Stomach (tissue), 9 donors: ENCODE data around the gene SNCB. TPM values are rescaled to one million over a fixed set of nuclear protein-coding genes. Genes with fewer than 3 reads are reported as not detected.
"Not testable (repeated sequence)": the region's sequence is repeated elsewhere in the genome, so short reads cannot be mapped to it uniquely, and the experiment has no call there.

Experiments
- DNase-seq, 2 donors: peaks; one replicate each; pipeline versions ENCODE4 v3.0.0 to v3.0.0-alpha.2; 2013 to 2019
- H3K27ac ChIP-seq, 5 donors: fragments of 200-600 bp in 4 of 5; sonication (generic) in 4 of 5; one replicate each; pipeline ENCODE4 v1.5.1; 2013 to 2019; ENCODE audit warnings: mild to moderate bottlenecking in 1 of 5, moderate library complexity in 1 of 5
- H3K27me3 ChIP-seq, 3 donors: fragments of 200-600 bp; sonication (generic); one replicate each; pipeline ENCODE4 v1.5.1; 2017 to 2019; ENCODE audit warnings: mixed run types in 1 of 3
- H3K36me3 ChIP-seq, 4 donors: fragments of 200-600 bp; sonication (generic); 1 replicate in 3 of 4; 2 replicates in 1 of 4; pipeline ENCODE4 v1.5.1; 2016 to 2019
- H3K4me1 ChIP-seq, 4 donors: fragments of 200-600 bp; sonication (generic); one replicate each; pipeline ENCODE4 v1.5.1; 2016 to 2019
- H3K4me3 ChIP-seq, 4 donors: fragments of 200-600 bp; sonication (generic) in 3 of 4; one replicate each; pipeline ENCODE4 v1.5.1; 2016 to 2019; ENCODE audit warnings: mild to moderate bottlenecking in 1 of 4
- H3K9me3 ChIP-seq, 4 donors: fragments of 200-600 bp; sonication (generic); one replicate each; pipeline ENCODE4 v1.5.1; 2016 to 2019
- EP300 ChIP-seq: sonication (generic); formaldehyde crosslinking; IDR thresholded peaks from one replicate; pipeline ENCODE4 v1.6.1; 2017; ENCODE audit warnings: antibody characterized with exemption
- POLR2A ChIP-seq, 4 donors: fragments of 450-650 bp; IDR thresholded peaks; one replicate each; pipeline ENCODE4 v1.6.1; 2016; ENCODE audit warnings: antibody characterized with exemption in 4 of 4, control low read depth in 2 of 4, mild to moderate bottlenecking in 1 of 4, moderate library complexity in 1 of 4
- POLR2AphosphoS5 ChIP-seq, 3 donors: sonication (generic); formaldehyde crosslinking; IDR thresholded peaks; one replicate each; pipeline ENCODE4 v1.6.1; 2016; ENCODE audit warnings: antibody characterized with exemption in 3 of 3
- WGBS, 5 donors: extraction: QIAGEN DNeasy Blood & Tissue Kit in 3 of 5; methylation state at CpG; one replicate each; pipeline versions ENCODE4 v1.1.5 to v1.1.7; 2013 to 2018; 5-methylcytosine and 5-hydroxymethylcytosine counted together
- intact Hi-C: fragments of 100-400 bp; cut with DNase I; formaldehyde crosslinking; loops from one replicate; pipeline ENCODE4 v1.15.1; 2023; ENCODE audit warnings: low total_unique reads
- polyA plus RNA-seq, 3 donors: library from polyadenylated mRNA; stranded (reverse); fragments of 200-250 nt; gene quantifications; one replicate each; pipeline ENCODE4 v1.2.3, GENCODE V29; 2013
- total RNA-seq, 5 donors: library from RNA; depleted of rRNA; stranded (reverse); fragments of >200 nt; gene quantifications; one replicate each; pipeline versions ENCODE4 v1.1.0 to v1.2.3, GENCODE V29; 2014 to 2016
- TF ChIP-seq, protein P1 (sequence below), 7 experiments: fragments of 450-650 bp in 4 of 7; fragments of 200-600 bp in 3 of 7; sonication (generic) in 3 of 7; IDR thresholded peaks; one replicate each; pipeline ENCODE4 v1.5.1; 2016 to 2019; ENCODE audit warnings: antibody characterized with exemption in 7 of 7, control low read depth in 2 of 7, mild to moderate bottlenecking in 1 of 7
- donor health status: healthy with polysubstance abuse.
- donor health status: Bipolar disorder and iron deficiency.
- donor health status: healthy.

Gene SNCB
- total and polyA plus RNA-seq, 8 donors, result not detected

DNA sequence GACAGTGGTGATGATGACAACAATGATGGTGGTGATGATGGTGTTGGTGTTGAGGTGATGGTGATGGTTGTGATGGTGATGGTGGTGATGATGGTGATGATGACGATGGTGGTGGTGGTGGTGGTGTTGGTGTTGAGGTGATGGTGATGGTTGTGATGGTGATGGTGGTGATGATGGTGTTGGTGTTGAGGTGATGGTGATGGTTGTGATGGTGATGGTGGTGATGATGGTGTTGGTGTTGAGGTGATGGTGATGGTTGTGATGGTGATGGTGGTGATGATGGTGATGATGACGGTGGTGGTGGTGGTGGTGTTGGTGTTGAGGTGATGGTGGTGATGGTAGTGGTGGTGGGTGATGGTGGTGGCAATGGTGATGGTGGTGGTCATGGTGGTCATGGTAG lies 38.7 kb downstream of the SNCB start:
- H3K27me3 ChIP-seq, result peaks cover 0 to 35% (median 13%) of the 10 kb centered on the region in 3 donors
- DNase-seq, H3K9me3 ChIP-seq, H3K36me3 ChIP-seq, H3K4me3 ChIP-seq, H3K4me1 ChIP-seq, H3K27ac ChIP-seq, intact Hi-C loops: not testable (repeated sequence)
- TF ChIP-seq POLR2A (IDR thresholded peaks at IDR 0.05), result peak in 1 of 4 donors; percentile 48
- 16 to 70% (median 57%) methylated on average over 1 to 2 of the region's 2 CpGs for WGBS, 5 donors

DNA sequence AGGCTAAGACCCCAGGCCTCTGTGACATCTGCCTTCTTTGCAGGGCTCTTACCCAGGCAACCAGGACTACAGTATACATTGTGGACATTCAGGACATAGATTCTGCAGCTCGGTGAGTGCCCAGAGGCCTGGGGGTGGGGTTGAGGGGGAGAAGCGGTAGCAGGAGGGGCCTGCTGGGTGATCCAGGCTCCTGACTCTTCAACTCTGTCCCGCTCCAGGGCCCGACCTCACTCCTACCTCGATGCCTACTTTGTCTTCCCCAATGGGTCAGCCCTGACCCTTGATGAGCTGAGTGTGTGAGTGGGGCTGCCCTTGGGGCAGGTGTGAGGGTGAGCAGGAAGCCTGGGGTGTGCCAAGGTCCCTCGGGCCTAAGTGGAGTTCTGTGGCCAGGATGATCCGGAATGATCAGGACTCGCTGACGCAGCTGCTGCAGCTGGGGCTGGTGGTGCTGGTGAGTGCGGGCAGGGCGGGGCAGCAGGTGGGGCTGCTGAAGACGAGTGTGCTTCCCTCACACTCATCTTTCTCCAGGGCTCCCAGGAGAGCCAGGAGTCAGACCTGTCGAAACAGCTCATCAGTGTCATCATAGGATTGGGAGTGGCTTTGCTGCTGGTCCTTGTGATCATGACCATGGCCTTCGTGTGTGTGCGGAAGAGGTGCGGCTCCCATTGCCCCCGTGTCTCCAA lies 40.2 kb downstream of the SNCB start:
- intact Hi-C loops, result no loop called here
- Histone ChIP-seq H3K27ac (no peak overlapping the region), H3K4me1 (no peaks in the 10 kb centered on the region), H3K27me3 (peaks cover 0 to 20% (median 0%) of the 10 kb centered on the region in 3 donors), H3K9me3 (peaks cover 5 to 13% (median 8%) of the 10 kb centered on the region in 4 donors), H3K36me3 (no peaks in the 10 kb centered on the region), H3K4me3 (no peak overlapping the region)
- TF ChIP-seq EP300 (no peak), POLR2A (IDR thresholded peaks at IDR 0.05) (no peak), POLR2AphosphoS5 (IDR thresholded peaks at IDR 0.05) (no peak)
- TF ChIP-seq, protein P1, sequence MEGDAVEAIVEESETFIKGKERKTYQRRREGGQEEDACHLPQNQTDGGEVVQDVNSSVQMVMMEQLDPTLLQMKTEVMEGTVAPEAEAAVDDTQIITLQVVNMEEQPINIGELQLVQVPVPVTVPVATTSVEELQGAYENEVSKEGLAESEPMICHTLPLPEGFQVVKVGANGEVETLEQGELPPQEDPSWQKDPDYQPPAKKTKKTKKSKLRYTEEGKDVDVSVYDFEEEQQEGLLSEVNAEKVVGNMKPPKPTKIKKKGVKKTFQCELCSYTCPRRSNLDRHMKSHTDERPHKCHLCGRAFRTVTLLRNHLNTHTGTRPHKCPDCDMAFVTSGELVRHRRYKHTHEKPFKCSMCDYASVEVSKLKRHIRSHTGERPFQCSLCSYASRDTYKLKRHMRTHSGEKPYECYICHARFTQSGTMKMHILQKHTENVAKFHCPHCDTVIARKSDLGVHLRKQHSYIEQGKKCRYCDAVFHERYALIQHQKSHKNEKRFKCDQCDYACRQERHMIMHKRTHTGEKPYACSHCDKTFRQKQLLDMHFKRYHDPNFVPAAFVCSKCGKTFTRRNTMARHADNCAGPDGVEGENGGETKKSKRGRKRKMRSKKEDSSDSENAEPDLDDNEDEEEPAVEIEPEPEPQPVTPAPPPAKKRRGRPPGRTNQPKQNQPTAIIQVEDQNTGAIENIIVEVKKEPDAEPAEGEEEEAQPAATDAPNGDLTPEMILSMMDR (IDR thresholded peaks at IDR 0.05), result no peak
- no peak for DNase-seq
- 81 to 86% (median 85%) methylated on average over 11 to 17 of the region's 17 CpGs for WGBS, 5 donors

DNA sequence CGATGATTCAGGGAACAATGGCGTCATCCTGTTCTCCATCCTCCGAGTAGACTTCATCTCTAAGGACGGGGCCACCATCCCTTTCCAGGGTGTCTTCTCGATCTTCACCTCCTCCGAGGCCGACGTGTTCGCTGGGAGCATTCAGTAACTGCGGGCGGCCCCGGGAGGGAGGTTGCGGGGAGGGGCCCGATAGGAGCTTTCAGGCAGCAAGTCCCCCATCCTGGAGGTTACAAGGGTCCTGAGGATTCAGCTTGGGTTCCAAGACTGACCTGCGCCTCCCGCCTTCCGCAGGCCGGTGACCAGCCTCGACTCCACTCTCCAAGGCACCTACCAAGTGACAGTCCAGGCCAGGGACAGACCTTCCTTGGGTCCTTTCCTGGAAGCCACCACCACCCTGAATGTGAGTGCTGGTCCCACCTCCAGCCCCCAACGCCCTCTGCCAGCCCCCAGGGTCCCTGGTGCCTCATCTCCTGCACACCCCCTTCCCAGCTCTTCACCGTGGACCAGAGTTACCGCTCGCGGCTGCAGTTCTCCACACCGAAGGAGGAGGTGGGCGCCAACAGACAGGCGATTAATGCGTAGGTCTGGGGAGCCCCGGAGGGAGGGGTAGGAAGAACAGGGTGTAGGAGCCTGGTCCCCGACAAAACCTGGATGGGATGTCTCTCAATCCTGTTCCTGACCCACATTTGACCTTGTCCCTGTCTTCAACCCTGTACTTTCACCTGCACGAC lies 41.1 kb downstream of the SNCB start:
- H3K27ac ChIP-seq, result no peak overlapping the region
- no peak for TF ChIP-seq EP300
- TF ChIP-seq POLR2A (IDR thresholded peaks at IDR 0.05), result no peak
- TF ChIP-seq POLR2AphosphoS5 (IDR thresholded peaks at IDR 0.05), result no peak
- TF ChIP-seq, protein P1 (IDR thresholded peaks at IDR 0.05), result no peak
- no peak overlapping the region for H3K4me3 ChIP-seq
- no peaks in the 10 kb centered on the region for H3K36me3 ChIP-seq
- H3K27me3 ChIP-seq, result peaks cover 0 to 10% (median 0%) of the 10 kb centered on the region in 3 donors
- no peak for DNase-seq
- H3K9me3 ChIP-seq, result peaks cover 5 to 21% (median 17%) of the 10 kb centered on the region in 4 donors
- intact Hi-C loops, result no loop called here
- WGBS, 5 donors, result 85 to 91% (median 89%) methylated on average over 25 to 31 of the region's 31 CpGs
- H3K4me1 ChIP-seq, result no peaks in the 10 kb centered on the region

DNA sequence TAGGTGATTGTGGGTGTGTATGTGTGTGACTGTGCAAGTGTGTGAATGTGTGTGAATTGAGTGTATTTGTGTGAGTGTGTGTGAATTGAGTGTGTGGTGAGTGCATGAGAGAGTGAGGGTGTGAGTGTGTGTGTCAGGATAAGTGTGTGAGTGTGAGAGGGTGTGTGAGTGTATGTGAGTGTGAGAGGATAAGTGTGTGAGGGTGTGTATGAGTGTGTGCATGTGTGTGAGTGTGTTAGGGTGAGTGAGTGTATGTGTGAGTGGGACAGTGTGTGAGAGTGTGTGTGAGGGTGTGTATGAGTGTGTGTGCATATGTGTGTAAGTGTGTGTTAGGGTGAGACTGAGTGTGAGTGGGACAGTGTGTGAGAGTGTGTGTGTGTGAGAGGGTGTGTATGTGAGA lies 42.0 kb downstream of the SNCB start:
- Histone ChIP-seq H3K4me3 (no peak overlapping the region), H3K4me1 (no peaks in the 10 kb centered on the region), H3K9me3 (peaks cover 5 to 22% (median 18%) of the 10 kb centered on the region in 4 donors), H3K36me3 (no peaks in the 10 kb centered on the region), H3K27me3 (peaks cover 0 to under 1% (median 0%) of the 10 kb centered on the region in 3 donors), H3K27ac (no peak overlapping the region)
- no peak for DNase-seq
- intact Hi-C loops, result no loop called here
- no peak for TF ChIP-seq POLR2AphosphoS5 (IDR thresholded peaks at IDR 0.05)
- TF ChIP-seq EP300, result no peak
- TF ChIP-seq, protein P1 (IDR thresholded peaks at IDR 0.05), result no peak

DNA sequence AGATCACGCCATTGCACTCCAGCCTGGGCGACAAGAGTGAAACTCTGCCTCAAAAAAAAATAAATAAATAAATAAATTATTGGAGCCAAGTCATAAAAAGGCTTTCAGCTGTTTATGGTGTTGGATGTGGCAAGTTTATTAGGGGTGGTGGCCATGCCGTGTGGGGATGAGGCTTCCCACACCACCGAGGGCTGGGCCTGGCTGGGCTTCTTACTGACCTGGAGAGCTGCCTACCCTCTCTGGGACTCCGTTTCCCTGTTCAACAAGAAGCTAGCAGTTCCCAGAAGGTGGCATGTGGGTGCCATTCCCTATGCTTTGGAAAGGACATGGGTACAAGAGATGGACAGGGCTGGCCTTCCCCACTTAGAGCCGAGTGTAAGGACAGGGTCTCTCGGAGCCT lies 42.9 kb downstream of the SNCB start:
- H3K27ac ChIP-seq, result no peak overlapping the region
- peaks cover 5 to 22% (median 18%) of the 10 kb centered on the region in 4 donors for H3K9me3 ChIP-seq
- H3K36me3 ChIP-seq, result no peaks in the 10 kb centered on the region
- H3K4me1 ChIP-seq, result no peaks in the 10 kb centered on the region
- WGBS, 5 donors, result 76 to 91% (median 87%) methylated on average over 7 of the region's 7 CpGs
- no peak for DNase-seq
- no peak overlapping the region for H3K4me3 ChIP-seq
- no peaks in the 10 kb centered on the region for H3K27me3 ChIP-seq
- TF ChIP-seq POLR2AphosphoS5 (IDR thresholded peaks at IDR 0.05) (no peak), POLR2A (IDR thresholded peaks at IDR 0.05) (no peak)
- TF ChIP-seq, protein P1 (IDR thresholded peaks at IDR 0.05), result no peak
- intact Hi-C loops, result no loop called here
